HG03095 (cell line): ENCODE measurements around the gene HSD17B1.

Source experiments
- ATAC-seq: cut with Tn5 transposase; IDR thresholded peaks from one replicate; pipeline ENCODE4 v1.9.1; 2021; ENCODE audit warnings: moderate library complexity; ENCODE audit not compliant: unreplicated experiment

HSD17B1 gene

DNA sequence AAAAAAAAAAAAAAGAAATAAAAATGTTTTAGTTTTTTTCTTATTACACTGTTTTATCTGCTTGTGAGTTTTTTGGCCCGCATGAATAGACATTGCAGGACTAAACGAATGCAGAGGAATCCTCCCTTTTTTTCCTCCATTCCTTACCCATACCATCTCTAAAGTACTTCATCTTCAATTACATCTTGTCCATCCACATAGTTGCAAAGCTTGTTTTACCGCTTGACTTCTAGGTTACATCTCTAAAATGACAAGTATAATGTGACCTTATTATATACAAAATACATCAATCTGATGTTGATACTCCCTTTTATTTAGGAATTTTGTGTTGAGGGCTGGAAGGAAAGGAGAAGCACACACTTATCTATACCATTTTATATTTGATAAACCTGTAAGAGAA is 43.7 kb downstream of the HSD17B1 start:
- no peak for ATAC-seq

DNA sequence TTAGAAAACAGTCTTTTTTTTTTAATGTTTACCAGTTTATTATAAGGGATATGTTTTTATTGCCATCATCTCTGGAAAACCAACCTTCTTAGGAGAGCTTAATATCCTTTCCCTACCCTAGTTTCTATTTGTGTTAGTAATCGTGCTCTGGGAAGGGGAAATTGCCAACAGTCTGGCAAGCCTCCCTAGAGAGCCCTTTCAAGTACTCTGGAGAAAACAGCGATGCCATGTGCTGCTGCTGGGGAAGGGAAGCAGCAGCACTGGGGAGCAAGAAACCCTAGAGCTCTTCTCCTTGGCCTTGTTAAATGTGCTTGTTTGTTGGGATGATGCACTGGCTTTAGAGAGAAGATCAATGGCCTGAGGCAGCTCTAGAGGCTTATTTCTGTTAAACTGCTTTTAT is 46.2 kb downstream of the HSD17B1 start:
- no peak for ATAC-seq

DNA sequence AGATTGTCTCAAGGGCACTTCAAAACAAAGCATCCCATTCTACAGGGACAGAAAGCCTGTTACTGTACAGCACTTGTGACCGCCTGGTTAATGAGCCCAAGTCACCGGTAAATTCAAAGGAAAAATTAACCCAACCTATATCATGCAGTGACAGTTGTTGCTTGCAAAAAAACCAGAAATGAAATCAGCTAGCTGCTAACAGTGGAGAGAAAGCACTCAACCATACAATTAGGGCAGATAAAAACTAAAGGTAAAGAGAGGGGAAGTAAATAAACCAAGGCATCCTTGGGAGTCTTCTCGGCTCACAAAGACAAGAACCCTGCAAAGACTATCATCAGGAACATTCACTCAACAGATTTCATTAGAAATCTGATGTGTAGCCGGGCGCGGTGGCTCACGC is 50.6 kb downstream of the HSD17B1 start:
- no peak for ATAC-seq
